ENCODE results near the gene PDIK1L. TPM values are rescaled to one million over a fixed set of nuclear protein-coding genes. Genes with fewer than 3 reads are reported as not detected.

PDIK1L gene
- total and polyA plus RNA-seq, 2 of the 8 experiments (the other 6 are each of a cell fraction or from before 2014, with no cell fraction given) = 0.95 to 4.5 TPM

DNA sequence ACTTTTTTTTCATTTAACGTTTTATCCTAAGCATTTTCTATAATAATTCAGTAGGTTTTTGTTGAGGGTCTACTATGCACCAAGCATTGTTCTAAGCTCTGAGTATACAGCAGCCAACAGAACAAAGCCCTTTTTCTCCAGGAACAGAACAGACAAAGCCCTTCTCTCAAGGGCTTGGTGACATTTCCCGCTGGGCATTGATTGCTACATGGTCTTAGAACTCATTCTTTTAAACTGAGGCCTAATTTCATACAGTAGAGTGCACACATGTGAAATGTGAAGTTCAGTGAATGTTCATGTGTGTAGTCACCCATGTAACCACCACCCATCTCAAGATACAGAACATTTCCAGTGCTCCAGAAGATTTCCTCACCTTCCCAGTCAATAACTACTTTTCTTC is 15.2 kb upstream of the PDIK1L start:
- H2BK5ac ChIP-seq (ENCODE audit: low read depth, low read length) = no peak overlapping the region
- H3K14ac ChIP-seq (ENCODE audit: insufficient read length) = no peak overlapping the region
- POLR2A ChIA-PET (ENCODE audit: partially characterized antibody) = interaction anchor here (0.7 kb wide), 1 partner anchor 13 kb away, joined by 3 read pairs; no protein-coding TSS in a partner anchor
- no peak overlapping the region for H3K27ac ChIP-seq (ENCODE audit: low read depth, low read length)
- no peaks in the 10 kb centered on the region for H3K79me2 ChIP-seq (ENCODE audit: control insufficient read depth in 1 of 2, insufficient read depth in 2 of 2, low read length in 2 of 2)
- no peak overlapping the region for H3K56ac ChIP-seq (replicated peaks; ENCODE audit: insufficient read length, low read depth, low read length)
- CTCF ChIA-PET (ENCODE audit: partially characterized antibody) = interaction anchor here (1.3 kb wide), 1 partner anchor 73 kb away, joined by 3 read pairs; the partner anchor contains the start of gene ZNF593
- H3K9ac ChIP-seq (replicated peaks in 1 of 4; ENCODE audit: extremely low read depth in 1 of 4, low read depth in 3 of 4, low read length in 3 of 4) = no peak overlapping the region
- no peak overlapping the region for H2BK15ac ChIP-seq (ENCODE audit: low read length)
- H3K4me1 ChIP-seq (replicated peaks in 1 of 4; ENCODE audit: control insufficient read depth in 3 of 4, insufficient read depth in 4 of 4, low read length in 3 of 4) = peaks cover 9 to 15% (median 12%) of the 10 kb centered on the region in 4 experiments
- H3K36me3 ChIP-seq (ENCODE audit: control insufficient read depth in 2 of 4, insufficient read depth in 4 of 4, low read length in 3 of 4) = no peaks in the 10 kb centered on the region
- DNase-seq (ENCODE audit: low read depth in 1 of 2, low spot score in 2 of 2) = no peak
- no peak overlapping the region for H3K4ac ChIP-seq (replicated peaks; ENCODE audit: insufficient read length, low read depth, low read length)
- H3K23me2 ChIP-seq (ENCODE audit: low read depth, low read length) = no peaks in the 10 kb centered on the region
- H3K79me1 ChIP-seq (ENCODE audit: low read depth, low read length) = no peaks in the 10 kb centered on the region
- 84% methylated on average over 2 of the region's 2 CpGs; no CpG with 5 or more reads in 1 of the 2 experiments for WGBS, 2 experiments (ENCODE audit: extremely low coverage in 1 of 2, insufficient coverage in 1 of 2, insufficient read length in 1 of 2, insufficient replicate concordance in 2 of 2, low coverage in 1 of 2, low lambda C conversion rate in 2 of 2, missing lambda C conversion rate in 1 of 2)
- no peak overlapping the region for H4K5ac ChIP-seq (ENCODE audit: insufficient read length, low read depth, low read length)
- H4K91ac ChIP-seq (replicated peaks; ENCODE audit: insufficient read length, low read length) = no peak overlapping the region
- H3K18ac ChIP-seq (ENCODE audit: extremely low read depth, low read length) = no peak overlapping the region
- H2BK20ac ChIP-seq (ENCODE audit: low read length) = no peak overlapping the region
- no peak for FAIRE-seq
- H4K8ac ChIP-seq (ENCODE audit: extremely low read depth, insufficient read depth, low read length) = no peak overlapping the region
- peaks cover 0 to 5% (median 2%) of the 10 kb centered on the region in 4 experiments; a peak in 3 of 7 replicates for H3K27me3 ChIP-seq (replicated peaks in 1 of 4; ENCODE audit: control insufficient read depth in 3 of 4, extremely low read depth in 1 of 4, insufficient read depth in 3 of 4, low read length in 3 of 4)
- H3K4me2 ChIP-seq (ENCODE audit: insufficient read depth in 1 of 2, low read depth in 2 of 2, low read length in 2 of 2) = no peak overlapping the region
- no peaks in the 10 kb centered on the region for H3K9me3 ChIP-seq (ENCODE audit: insufficient read depth in 2 of 2, low read depth in 1 of 2, low read length in 1 of 2)
- no peak overlapping the region for H3K23ac ChIP-seq (ENCODE audit: insufficient read length)
- H2BK12ac ChIP-seq (ENCODE audit: low read depth, low read length) = no peak overlapping the region
- no peak overlapping the region for H2AFZ ChIP-seq (ENCODE audit: low read length)
- no peak overlapping the region for H3K4me3 ChIP-seq (ENCODE audit: extremely low read depth in 1 of 4, insufficient read depth in 2 of 4, low read depth in 3 of 4, low read length in 4 of 4)
- H4K20me1 ChIP-seq (replicated peaks in 1 of 2; ENCODE audit: control insufficient read depth in 1 of 2, insufficient read depth in 2 of 2, low read length in 2 of 2) = no peaks in the 10 kb centered on the region
- H2BK120ac ChIP-seq (replicated peaks; ENCODE audit: low read depth, low read length) = no peak overlapping the region
- H2AK5ac ChIP-seq (ENCODE audit: low read depth, low read length) = no peak overlapping the region
- TF ChIP-seq YY1 (IDR thresholded peaks at IDR 0.05; ENCODE audit: low read depth, low read length) = no peak
- no peak for TF ChIP-seq EZH2 (IDR thresholded peaks at IDR 0.05; ENCODE audit: low read depth, low read length, severe bottlenecking)
- TF ChIP-seq, protein P1, sequence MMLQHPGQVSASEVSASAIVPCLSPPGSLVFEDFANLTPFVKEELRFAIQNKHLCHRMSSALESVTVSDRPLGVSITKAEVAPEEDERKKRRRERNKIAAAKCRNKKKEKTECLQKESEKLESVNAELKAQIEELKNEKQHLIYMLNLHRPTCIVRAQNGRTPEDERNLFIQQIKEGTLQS (IDR thresholded peaks at IDR 0.05; ENCODE audit: insufficient read depth, low read depth, low read length) = no peak
- no peak for TF ChIP-seq ASH2L (IDR thresholded peaks at IDR 0.05; ENCODE audit: low read length)
- no peak for TF ChIP-seq KDM4A (IDR thresholded peaks at IDR 0.05; ENCODE audit: low read depth, low read length, severe bottlenecking)
- TF ChIP-seq POLR2A (IDR thresholded peaks at IDR 0.05; ENCODE audit: control extremely low read depth in 1 of 2, low read depth in 2 of 2, low read length in 2 of 2) = no peak
- TF ChIP-seq RBBP5 (IDR thresholded peaks at IDR 0.05; ENCODE audit: borderline replicate concordance, low read depth, low read length) = no peak
- TF ChIP-seq BACH1 (IDR thresholded peaks at IDR 0.05; ENCODE audit: low read length) = no peak
- no peak for TF ChIP-seq SP4 (IDR thresholded peaks at IDR 0.05; ENCODE audit: low read length)
- no peak for TF ChIP-seq SIN3A (conservative IDR thresholded peaks at IDR 0.05 in 1 of 2, IDR thresholded peaks at IDR 0.05 in 1 of 2; ENCODE audit: low read depth in 1 of 2, low read length in 2 of 2)
- TF ChIP-seq, protein P2, sequence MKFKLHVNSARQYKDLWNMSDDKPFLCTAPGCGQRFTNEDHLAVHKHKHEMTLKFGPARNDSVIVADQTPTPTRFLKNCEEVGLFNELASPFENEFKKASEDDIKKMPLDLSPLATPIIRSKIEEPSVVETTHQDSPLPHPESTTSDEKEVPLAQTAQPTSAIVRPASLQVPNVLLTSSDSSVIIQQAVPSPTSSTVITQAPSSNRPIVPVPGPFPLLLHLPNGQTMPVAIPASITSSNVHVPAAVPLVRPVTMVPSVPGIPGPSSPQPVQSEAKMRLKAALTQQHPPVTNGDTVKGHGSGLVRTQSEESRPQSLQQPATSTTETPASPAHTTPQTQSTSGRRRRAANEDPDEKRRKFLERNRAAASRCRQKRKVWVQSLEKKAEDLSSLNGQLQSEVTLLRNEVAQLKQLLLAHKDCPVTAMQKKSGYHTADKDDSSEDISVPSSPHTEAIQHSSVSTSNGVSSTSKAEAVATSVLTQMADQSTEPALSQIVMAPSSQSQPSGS (IDR thresholded peaks at IDR 0.05; ENCODE audit: low read length) = no peak
- TF ChIP-seq CTBP2 (IDR thresholded peaks at IDR 0.05; ENCODE audit: borderline replicate concordance, insufficient read depth, insufficient read length, low read length) = no peak
